GM15510 (cell line): ENCODE results near the gene SKIL.

Experiments used
- POLR2A ChIP-seq: IDR thresholded peaks from 3 replicates; pipeline ENCODE4 v1.6.1; 2011; ENCODE audit warnings: borderline replicate concordance; ENCODE audit not compliant: insufficient read length; ENCODE audit errors: extremely low read depth

The SKIL gene

GRCh38 chr3:170437176-170437575, 79.7 kb downstream of the SKIL start:
- no peak for TF ChIP-seq POLR2A

GRCh38 chr3:170437696-170438407, 80.3 kb downstream of the SKIL start:
- TF ChIP-seq POLR2A = no peak

- no peak for TF ChIP-seq POLR2A
Measured at GRCh38 chr3:170438836-170439235, 81.3 kb downstream of the SKIL start.

- no peak for TF ChIP-seq POLR2A
Measured at GRCh38 chr3:170440344-170440743, 82.8 kb downstream of the SKIL start.

- no peak for TF ChIP-seq POLR2A
Measured at GRCh38 chr3:170441412-170441811, 83.9 kb downstream of the SKIL start.

GRCh38 chr3:170442947-170443346, 85.4 kb downstream of the SKIL start:
- no peak for TF ChIP-seq POLR2A

- no peak for TF ChIP-seq POLR2A
Measured at GRCh38 chr3:170443457-170443856, 85.9 kb downstream of the SKIL start.
